GM19239 (cell line): ENCODE measurements around the gene SEC14L6.
A peak's percentile ranks its signal among the peaks of the same experiment; 100 is the strongest.
"Not testable (repeated sequence)": the region's sequence is repeated elsewhere in the genome, so short reads cannot be mapped to it uniquely, and the experiment has no call there.

ENCODE experiments used
- DNase-seq: peaks from one replicate; pipeline ENCODE4 v3.0.0; 2011; ENCODE audit warnings: low spot score; ENCODE audit not compliant: insufficient read length
- FAIRE-seq: peaks from 2 replicates; lab custom pipeline; 2011; peaks lifted over from hg19 to GRCh38; lab: Jason Lieb, UNC

SEC14L6 gene

GRCh38 chr22:30546616-30547015, at the start of gene SEC14L6:
TSS of gene SEC14L6 (minus strand) at chr22:30546741. CDS start at chr22:30546682, 59 bp downstream.
- no peak for FAIRE-seq
- DNase-seq: no peak

GRCh38 chr22:30596199-30596598, 49.7 kb upstream of the SEC14L6 start:
- FAIRE-seq (no peak), DNase-seq (no peak)

GRCh38 chr22:30592360-30592713, 45.8 kb upstream of the SEC14L6 start:
- not testable (repeated sequence) for FAIRE-seq, DNase-seq

GRCh38 chr22:30591588-30592359, 45.2 kb upstream of the SEC14L6 start, which contains the start of gene PES1:
TSS of gene PES1 (minus strand) at chr22:30591910. CDS start at chr22:30591833, 77 bp downstream.
- DNase-seq: peak; percentile 94
- FAIRE-seq: peak; percentile 99

- DNase-seq (no peak), FAIRE-seq (peak; percentile 71)
These were observed 44.6 kb upstream of the SEC14L6 start for GRCh38 chr22:30591191-30591587.

- DNase-seq: no peak
- FAIRE-seq: no peak
These were observed 39.9 kb upstream of the SEC14L6 start for GRCh38 chr22:30586414-30586813.

GRCh38 chr22:30584441-30584840, 37.9 kb upstream of the SEC14L6 start:
- DNase-seq (no peak), FAIRE-seq (no peak)

- DNase-seq: no peak
- no peak for FAIRE-seq
These were observed 36.4 kb upstream of the SEC14L6 start for GRCh38 chr22:30582788-30583545.

- DNase-seq: no peak
- FAIRE-seq: no peak
These were observed 35.5 kb upstream of the SEC14L6 start for GRCh38 chr22:30582051-30582450.

GRCh38 chr22:30580896-30581295, 34.4 kb upstream of the SEC14L6 start:
- no peak for FAIRE-seq
- no peak for DNase-seq

- FAIRE-seq (no peak), DNase-seq (no peak)
These were observed 31.9 kb upstream of the SEC14L6 start for GRCh38 chr22:30578481-30578880.

- FAIRE-seq (no peak), DNase-seq (no peak)
These were observed 29.3 kb upstream of the SEC14L6 start for GRCh38 chr22:30575859-30576258.

GRCh38 chr22:30574997-30575671, 28.6 kb upstream of the SEC14L6 start:
- DNase-seq (no peak), FAIRE-seq (no peak)

- FAIRE-seq (no peak), DNase-seq (no peak)
These were observed 27.8 kb upstream of the SEC14L6 start, which contains the start of gene GAL3ST1 for GRCh38 chr22:30574095-30574981. TSS of gene GAL3ST1 (minus strand) at chr22:30574665. CDS start at chr22:30557392, 17,273 bp downstream.

- FAIRE-seq: no peak
- DNase-seq: no peak
These were observed 27.1 kb upstream of the SEC14L6 start for GRCh38 chr22:30573594-30574094.

- FAIRE-seq (no peak), DNase-seq (no peak)
These were observed 26.5 kb upstream of the SEC14L6 start for GRCh38 chr22:30572840-30573593.

- FAIRE-seq: no peak
- DNase-seq: no peak
These were observed 25.7 kb upstream of the SEC14L6 start for GRCh38 chr22:30572210-30572609.

- DNase-seq: no peak
- no peak for FAIRE-seq
These were observed 23.2 kb upstream of the SEC14L6 start for GRCh38 chr22:30569674-30570202.
